ENCODE measurements around the gene CLDN5.

CLDN5 gene

DNA sequence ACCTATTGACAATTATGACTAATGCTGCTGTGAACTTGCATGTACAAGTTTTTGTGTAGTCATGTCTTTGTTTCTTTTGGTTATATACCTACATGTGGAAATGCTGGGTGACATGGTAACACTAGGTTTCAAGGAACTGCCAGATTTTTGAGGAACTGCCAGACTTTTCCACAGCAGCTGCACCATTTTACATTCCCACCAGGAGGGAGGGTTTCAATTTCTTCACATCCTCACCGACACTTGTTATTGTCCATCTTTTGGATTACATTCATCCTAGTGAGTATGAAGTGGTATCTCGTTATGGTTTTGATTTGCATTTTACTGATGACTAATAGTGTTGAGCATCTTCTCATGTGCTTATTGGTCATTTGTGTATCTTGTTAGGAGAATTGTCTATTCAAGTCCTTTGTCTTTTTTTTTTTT is 13.3 kb downstream of the CLDN5 start:
- TF ChIP-seq POLR2A (IDR thresholded peaks at IDR 0.05; ENCODE audit: low read depth, low read length) (no peak), TAF1 (IDR thresholded peaks at IDR 0.05; ENCODE audit: low read depth, low read length) (no peak), POLR2AphosphoS5 (IDR thresholded peaks at IDR 0.05; ENCODE audit: low read depth, low read length) (no peak), POU2F2 (IDR thresholded peaks at IDR 0.05; ENCODE audit: low read depth, low read length) (no peak), PAX5 (IDR thresholded peaks at IDR 0.05; ENCODE audit: insufficient read depth, low read length, severe bottlenecking) (no peak)
- no peak for FAIRE-seq
- DNase-seq (ENCODE audit: insufficient read length, low spot score) = no peak

DNA sequence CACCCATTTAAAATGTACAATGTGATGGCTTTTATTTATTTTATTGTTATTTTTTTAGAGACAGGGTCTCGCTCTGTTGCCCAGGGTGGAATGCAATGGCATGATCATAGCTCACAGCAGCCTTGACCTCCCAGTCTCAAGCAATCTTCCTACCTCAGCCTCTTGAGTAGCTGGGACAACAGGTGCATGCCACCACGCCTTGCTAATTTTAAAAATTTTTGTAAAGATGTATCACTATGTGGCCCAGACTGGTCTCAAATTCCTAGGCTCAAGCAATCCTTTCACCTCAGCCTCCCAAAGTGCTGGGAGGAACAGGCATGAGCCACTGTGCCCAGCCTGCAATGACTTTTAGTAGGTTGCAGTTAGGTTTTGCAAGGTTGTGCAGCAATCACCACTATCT is 14.3 kb downstream of the CLDN5 start:
- DNase-seq (ENCODE audit: insufficient read length, low spot score) = no peak
- FAIRE-seq = no peak
- no peak for TF ChIP-seq TAF1 (IDR thresholded peaks at IDR 0.05; ENCODE audit: low read depth, low read length)
- TF ChIP-seq POLR2AphosphoS5 (IDR thresholded peaks at IDR 0.05; ENCODE audit: low read depth, low read length) = no peak
- no peak for TF ChIP-seq PAX5 (IDR thresholded peaks at IDR 0.05; ENCODE audit: insufficient read depth, low read length, severe bottlenecking)
- TF ChIP-seq POLR2A (IDR thresholded peaks at IDR 0.05; ENCODE audit: low read depth, low read length) = no peak
- TF ChIP-seq POU2F2 (IDR thresholded peaks at IDR 0.05; ENCODE audit: low read depth, low read length) = no peak
- no peak for TF ChIP-seq SPI1 (IDR thresholded peaks at IDR 0.05; ENCODE audit: low read depth, low read length)

DNA sequence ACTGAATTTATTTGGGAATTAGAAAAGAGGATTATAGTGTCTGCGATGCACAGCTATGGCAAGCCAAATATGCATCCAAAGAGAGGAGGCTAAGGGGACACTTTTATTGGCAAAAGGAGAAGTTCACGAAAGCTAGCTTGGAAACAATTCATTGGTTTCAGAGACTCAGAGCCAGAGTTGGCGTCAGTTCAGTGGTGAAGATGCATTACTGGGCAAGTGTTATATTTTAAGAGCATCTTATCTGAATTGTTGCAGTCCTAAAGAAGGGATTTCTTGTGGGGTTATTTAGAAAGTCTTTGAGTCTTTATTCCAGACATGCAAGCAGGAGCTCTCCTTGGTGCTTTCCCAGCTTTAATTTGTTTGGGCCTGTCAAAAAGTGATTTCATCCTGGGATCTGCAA is 15.0 kb downstream of the CLDN5 start:
- no peak for DNase-seq (ENCODE audit: insufficient read length, low spot score)
- TF ChIP-seq TAF1 (IDR thresholded peaks at IDR 0.05; ENCODE audit: low read depth, low read length) (no peak), POU2F2 (IDR thresholded peaks at IDR 0.05; ENCODE audit: low read depth, low read length) (no peak), POLR2AphosphoS5 (IDR thresholded peaks at IDR 0.05; ENCODE audit: low read depth, low read length) (no peak), PAX5 (IDR thresholded peaks at IDR 0.05; ENCODE audit: insufficient read depth, low read length, severe bottlenecking) (no peak), POLR2A (IDR thresholded peaks at IDR 0.05; ENCODE audit: low read depth, low read length) (no peak), SPI1 (IDR thresholded peaks at IDR 0.05; ENCODE audit: low read depth, low read length) (no peak)
- no peak for FAIRE-seq

- no peak for TF ChIP-seq POU2F2 (IDR thresholded peaks at IDR 0.05; ENCODE audit: low read depth, low read length)
- no peak for TF ChIP-seq POLR2A (IDR thresholded peaks at IDR 0.05; ENCODE audit: low read depth, low read length)
- no peak for TF ChIP-seq POLR2AphosphoS5 (IDR thresholded peaks at IDR 0.05; ENCODE audit: low read depth, low read length)
- TF ChIP-seq PAX5 (IDR thresholded peaks at IDR 0.05; ENCODE audit: insufficient read depth, low read length, severe bottlenecking) = no peak
- no peak for DNase-seq (ENCODE audit: insufficient read length, low spot score)
- FAIRE-seq = no peak
These were observed 16.0 kb downstream of the CLDN5 start for GRCh38 chr22:19508024-19508776.

DNA sequence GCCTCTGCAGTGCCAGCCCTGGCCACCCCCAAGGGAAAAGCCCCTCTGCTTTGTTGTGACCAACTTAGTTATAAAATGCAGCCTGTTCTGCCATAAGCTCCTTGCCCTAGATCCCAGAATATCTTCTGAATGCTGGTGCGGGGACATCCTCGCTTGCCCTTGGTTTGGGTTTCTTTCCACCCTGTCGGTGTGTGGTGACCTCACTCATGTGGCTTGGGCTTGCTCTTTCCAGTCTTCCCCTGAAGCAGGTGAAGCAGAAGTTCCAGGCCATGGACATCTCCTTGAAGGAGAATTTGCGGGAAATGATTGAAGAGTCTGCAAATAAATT is 16.7 kb downstream of the CLDN5 start:
- FAIRE-seq = no peak
- TF ChIP-seq SPI1 (IDR thresholded peaks at IDR 0.05; ENCODE audit: low read depth, low read length) = no peak
- TF ChIP-seq PAX5 (IDR thresholded peaks at IDR 0.05; ENCODE audit: insufficient read depth, low read length, severe bottlenecking) = no peak
- TF ChIP-seq TAF1 (IDR thresholded peaks at IDR 0.05; ENCODE audit: low read depth, low read length) = no peak
- no peak for TF ChIP-seq POLR2A (IDR thresholded peaks at IDR 0.05; ENCODE audit: low read depth, low read length)
- no peak for TF ChIP-seq POLR2AphosphoS5 (IDR thresholded peaks at IDR 0.05; ENCODE audit: low read depth, low read length)
- no peak for TF ChIP-seq POU2F2 (IDR thresholded peaks at IDR 0.05; ENCODE audit: low read depth, low read length)
- DNase-seq (ENCODE audit: insufficient read length, low spot score) = no peak

DNA sequence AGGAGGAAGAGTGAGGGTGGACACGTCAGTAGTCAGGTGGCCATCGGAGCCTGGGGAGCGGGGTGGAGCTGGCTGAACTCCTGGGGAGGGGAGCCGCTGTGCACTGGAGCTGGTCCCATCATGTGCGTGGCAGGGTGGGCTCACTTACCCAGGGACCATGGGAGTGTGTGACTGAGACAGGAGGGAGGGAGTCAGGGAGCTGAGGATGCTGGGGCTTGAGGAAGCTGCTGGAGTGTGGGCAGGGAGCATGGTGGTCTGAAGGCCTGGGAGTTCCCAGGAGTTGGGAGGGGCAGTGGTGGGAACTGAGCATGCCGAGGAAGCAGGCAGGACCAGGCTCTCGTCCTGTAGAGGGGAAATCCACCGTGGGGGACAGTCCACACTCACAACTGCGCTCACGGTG is 18.0 kb downstream of the CLDN5 start:
- FAIRE-seq (no peak), DNase-seq (ENCODE audit: insufficient read length, low spot score) (no peak)
- TF ChIP-seq POLR2A (IDR thresholded peaks at IDR 0.05; ENCODE audit: low read depth, low read length) (no peak), POU2F2 (IDR thresholded peaks at IDR 0.05; ENCODE audit: low read depth, low read length) (no peak), SPI1 (IDR thresholded peaks at IDR 0.05; ENCODE audit: low read depth, low read length) (no peak), POLR2AphosphoS5 (IDR thresholded peaks at IDR 0.05; ENCODE audit: low read depth, low read length) (no peak), TAF1 (IDR thresholded peaks at IDR 0.05; ENCODE audit: low read depth, low read length) (no peak), PAX5 (IDR thresholded peaks at IDR 0.05; ENCODE audit: insufficient read depth, low read length, severe bottlenecking) (no peak)

- DNase-seq (ENCODE audit: insufficient read length, low spot score) = no peak
- no peak for FAIRE-seq
- TF ChIP-seq PAX5 (IDR thresholded peaks at IDR 0.05; ENCODE audit: insufficient read depth, low read length, severe bottlenecking) = no peak
These were observed 18.5 kb downstream of the CLDN5 start for GRCh38 chr22:19505735-19506126.

- FAIRE-seq (no peak), DNase-seq (ENCODE audit: insufficient read length, low spot score) (no peak)
- TF ChIP-seq POLR2AphosphoS5 (IDR thresholded peaks at IDR 0.05; ENCODE audit: low read depth, low read length) (no peak), PAX5 (IDR thresholded peaks at IDR 0.05; ENCODE audit: insufficient read depth, low read length, severe bottlenecking) (no peak), SPI1 (IDR thresholded peaks at IDR 0.05; ENCODE audit: low read depth, low read length) (no peak), POU2F2 (IDR thresholded peaks at IDR 0.05; ENCODE audit: low read depth, low read length) (no peak), POLR2A (IDR thresholded peaks at IDR 0.05; ENCODE audit: low read depth, low read length) (no peak), TAF1 (IDR thresholded peaks at IDR 0.05; ENCODE audit: low read depth, low read length) (no peak)
These were observed 19.1 kb downstream of the CLDN5 start for GRCh38 chr22:19504900-19505734.

- DNase-seq (ENCODE audit: insufficient read length, low spot score) (no peak), FAIRE-seq (no peak)
These were observed 20.3 kb downstream of the CLDN5 start for GRCh38 chr22:19503869-19504268.

More at GRCh38 chr22:19503869-19504268, 20.3 kb downstream of the CLDN5 start:
- TF ChIP-seq TAF1 (IDR thresholded peaks at IDR 0.05; ENCODE audit: low read depth, low read length) (no peak), PAX5 (IDR thresholded peaks at IDR 0.05; ENCODE audit: insufficient read depth, low read length, severe bottlenecking) (no peak), POU2F2 (IDR thresholded peaks at IDR 0.05; ENCODE audit: low read depth, low read length) (no peak), POLR2AphosphoS5 (IDR thresholded peaks at IDR 0.05; ENCODE audit: low read depth, low read length) (no peak), POLR2A (IDR thresholded peaks at IDR 0.05; ENCODE audit: low read depth, low read length) (no peak), SPI1 (IDR thresholded peaks at IDR 0.05; ENCODE audit: low read depth, low read length) (no peak)
